Vagina (tissue), 2 donors: Measurements from ENCODE around the gene ELL2. TPM values are rescaled to one million over a fixed set of nuclear protein-coding genes. Genes with fewer than 3 reads are reported as not detected.

ENCODE experiments used
- DNase-seq, 2 donors: peaks; one replicate each; pipeline ENCODE4 v3.0.0-alpha.2; 2017; ENCODE audit errors: extremely low spot score in 2 of 2
- H3K27ac ChIP-seq: fragments of 200-600 bp; sonication (generic); one replicate; pipeline ENCODE4 v1.5.1; 2019
- H3K27me3 ChIP-seq: fragments of 200-600 bp; sonication (generic); one replicate; pipeline ENCODE4 v1.5.1; 2019
- H3K36me3 ChIP-seq, 2 donors: fragments of 200-600 bp; sonication (generic); one replicate each; pipeline ENCODE4 v1.5.1; 2017 to 2019
- H3K4me1 ChIP-seq: fragments of 200-600 bp; sonication (generic); one replicate; pipeline ENCODE4 v1.5.1; 2019
- H3K4me3 ChIP-seq, 2 donors: fragments of 200-600 bp; sonication (generic); 1 replicate in 1 of 2; 2 replicates in 1 of 2; pipeline ENCODE4 v1.5.1; 2016 to 2019
- H3K9me3 ChIP-seq: fragments of 200-600 bp; sonication (generic); one replicate; pipeline ENCODE4 v1.5.1; 2019
- CTCF ChIP-seq, 3 experiments: fragments of 450-650 bp in 2 of 3; fragments of 200-600 bp in 1 of 3; sonication (generic) in 1 of 3; IDR thresholded peaks; one replicate each; pipeline ENCODE4 v1.5.1; 2017 to 2019; ENCODE audit warnings: antibody characterized with exemption in 3 of 3, mild to moderate bottlenecking in 2 of 3, moderate library complexity in 2 of 3
- POLR2A ChIP-seq, 2 donors: fragments of 450-650 bp; IDR thresholded peaks; one replicate each; pipeline ENCODE4 v1.6.1; 2017; ENCODE audit warnings: antibody characterized with exemption in 2 of 2, mild to moderate bottlenecking in 2 of 2, moderate library complexity in 2 of 2
- POLR2AphosphoS5 ChIP-seq, 2 donors: sonication (generic); formaldehyde crosslinking; IDR thresholded peaks; one replicate each; pipeline ENCODE4 v1.9.0; 2017; ENCODE audit warnings: antibody characterized with exemption in 2 of 2, mild to moderate bottlenecking in 2 of 2, low read depth in 1 of 2; ENCODE audit not compliant: insufficient read depth in 1 of 2
- intact Hi-C: fragments of 100-400 bp; cut with DNase I; formaldehyde crosslinking; loops from one replicate; pipeline ENCODE4 v1.15.1; 2023
- total RNA-seq: library from RNA; depleted of rRNA; stranded (reverse); fragments of >200 nt; gene quantifications from one replicate; pipeline ENCODE4 v1.2.3, GENCODE V29; 2016

ELL2 gene
- total RNA-seq, 1 donor from 2014 or later = 113 TPM

GRCh38 chr5:95901676-95902627 lies 59.7 kb downstream of the ELL2 start:
- Histone ChIP-seq H3K4me3 (no peak overlapping the region), H3K36me3 (peaks cover 0 to 25% of the 10 kb centered on the region in 2 donors), H3K27ac (no peak overlapping the region), H3K9me3 (no peaks in the 10 kb centered on the region), H3K27me3 (no peaks in the 10 kb centered on the region), H3K4me1 (no peaks in the 10 kb centered on the region)
- intact Hi-C loops = no loop called here
- DNase-seq = no peak
- TF ChIP-seq CTCF (IDR thresholded peaks at IDR 0.05) (no peak), POLR2AphosphoS5 (IDR thresholded peaks at IDR 0.05; ENCODE audit: insufficient read depth in 1 of 2, low read depth in 1 of 2) (peak in 1 of 2 donors; percentile 24)

GRCh38 chr5:95900383-95900958 lies 61.2 kb downstream of the ELL2 start:
- no peak for DNase-seq
- Histone ChIP-seq H3K27me3 (no peaks in the 10 kb centered on the region), H3K36me3 (peaks cover 0 to 26% of the 10 kb centered on the region in 2 donors), H3K9me3 (no peaks in the 10 kb centered on the region), H3K27ac (no peak overlapping the region), H3K4me3 (no peak overlapping the region), H3K4me1 (no peaks in the 10 kb centered on the region)
- TF ChIP-seq POLR2A (IDR thresholded peaks at IDR 0.05) (no peak), POLR2AphosphoS5 (IDR thresholded peaks at IDR 0.05; ENCODE audit: insufficient read depth in 1 of 2, low read depth in 1 of 2) (no peak), CTCF (IDR thresholded peaks at IDR 0.05) (no peak)
- intact Hi-C loops = no loop called here

- no peak overlapping the region for H3K27ac ChIP-seq
These were observed 61.8 kb downstream of the ELL2 start for GRCh38 chr5:95899829-95900228.

GRCh38 chr5:95899006-95899405 lies 62.6 kb downstream of the ELL2 start:
- H3K4me1 ChIP-seq = no peaks in the 10 kb centered on the region
- no peak overlapping the region for H3K4me3 ChIP-seq
- TF ChIP-seq POLR2AphosphoS5 (IDR thresholded peaks at IDR 0.05; ENCODE audit: insufficient read depth in 1 of 2, low read depth in 1 of 2) (no peak), POLR2A (IDR thresholded peaks at IDR 0.05) (no peak), CTCF (IDR thresholded peaks at IDR 0.05) (no peak)
- H3K27me3 ChIP-seq = no peaks in the 10 kb centered on the region
- DNase-seq = no peak
- H3K27ac ChIP-seq = no peak overlapping the region
- intact Hi-C loops = no loop called here
- H3K36me3 ChIP-seq = peaks cover 0 to 39% of the 10 kb centered on the region in 2 donors
- no peaks in the 10 kb centered on the region for H3K9me3 ChIP-seq

More at GRCh38 chr5:95899829-95900228, 61.8 kb downstream of the ELL2 start:
- peaks cover 0 to 32% of the 10 kb centered on the region in 2 donors for H3K36me3 ChIP-seq
- DNase-seq = no peak
- H3K4me1 ChIP-seq = no peaks in the 10 kb centered on the region
- intact Hi-C loops = no loop called here
- H3K27me3 ChIP-seq = no peaks in the 10 kb centered on the region
- H3K9me3 ChIP-seq = no peaks in the 10 kb centered on the region
- H3K4me3 ChIP-seq = no peak overlapping the region
- TF ChIP-seq CTCF (IDR thresholded peaks at IDR 0.05) (no peak), POLR2AphosphoS5 (IDR thresholded peaks at IDR 0.05; ENCODE audit: insufficient read depth in 1 of 2, low read depth in 1 of 2) (no peak), POLR2A (IDR thresholded peaks at IDR 0.05) (no peak)

- intact Hi-C loops = no loop called here
- Histone ChIP-seq H3K36me3 (peaks cover 0 to 56% of the 10 kb centered on the region in 2 donors), H3K4me3 (no peak overlapping the region), H3K9me3 (no peaks in the 10 kb centered on the region), H3K4me1 (no peaks in the 10 kb centered on the region), H3K27me3 (no peaks in the 10 kb centered on the region), H3K27ac (no peak overlapping the region)
- no peak for TF ChIP-seq CTCF (IDR thresholded peaks at IDR 0.05)
- no peak for TF ChIP-seq POLR2A (IDR thresholded peaks at IDR 0.05)
- no peak for TF ChIP-seq POLR2AphosphoS5 (IDR thresholded peaks at IDR 0.05; ENCODE audit: insufficient read depth in 1 of 2, low read depth in 1 of 2)
- no peak for DNase-seq
These were observed 65.9 kb downstream of the ELL2 start for GRCh38 chr5:95895771-95896170.
